ENCODE results near the gene ATP5F1D.

Gene ATP5F1D

DNA sequence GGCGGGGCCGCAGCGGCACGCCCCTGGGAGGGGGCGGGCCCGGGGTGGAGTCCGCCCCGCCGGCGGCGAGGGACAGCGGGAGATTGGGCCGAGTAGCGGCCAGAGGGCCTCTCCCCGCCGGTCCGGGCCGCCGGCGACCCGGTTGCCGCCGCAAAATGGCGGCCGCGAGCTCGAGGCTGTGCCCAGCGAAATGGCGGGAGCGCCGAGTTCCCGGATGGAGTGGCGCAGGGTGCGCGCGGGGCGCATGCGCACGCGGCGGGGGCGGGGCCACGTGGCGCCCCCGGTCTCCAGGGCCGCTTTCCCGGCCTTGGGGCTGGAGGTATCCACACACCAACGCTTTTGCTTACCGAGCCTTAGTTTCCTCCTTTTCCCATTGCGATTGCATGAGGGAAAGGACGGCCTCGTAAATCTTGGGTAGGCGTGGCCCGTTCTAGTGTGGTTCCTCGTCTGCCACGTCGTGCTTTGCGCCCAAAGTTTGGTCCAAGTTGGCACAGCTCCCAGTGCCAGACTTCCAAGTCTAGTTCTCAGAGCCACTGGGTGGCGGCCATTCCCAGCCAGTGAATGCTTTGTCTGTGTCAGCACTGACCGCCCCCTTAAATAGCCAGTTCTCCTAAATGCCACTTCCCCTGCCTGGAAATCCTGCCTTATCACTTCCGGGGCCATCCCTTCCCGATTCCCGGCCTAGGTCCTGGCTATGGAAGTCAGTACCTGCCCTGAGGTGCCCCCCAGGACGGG is 28.1 kb downstream of the ATP5F1D start:
- TF ChIP-seq, protein P1, sequence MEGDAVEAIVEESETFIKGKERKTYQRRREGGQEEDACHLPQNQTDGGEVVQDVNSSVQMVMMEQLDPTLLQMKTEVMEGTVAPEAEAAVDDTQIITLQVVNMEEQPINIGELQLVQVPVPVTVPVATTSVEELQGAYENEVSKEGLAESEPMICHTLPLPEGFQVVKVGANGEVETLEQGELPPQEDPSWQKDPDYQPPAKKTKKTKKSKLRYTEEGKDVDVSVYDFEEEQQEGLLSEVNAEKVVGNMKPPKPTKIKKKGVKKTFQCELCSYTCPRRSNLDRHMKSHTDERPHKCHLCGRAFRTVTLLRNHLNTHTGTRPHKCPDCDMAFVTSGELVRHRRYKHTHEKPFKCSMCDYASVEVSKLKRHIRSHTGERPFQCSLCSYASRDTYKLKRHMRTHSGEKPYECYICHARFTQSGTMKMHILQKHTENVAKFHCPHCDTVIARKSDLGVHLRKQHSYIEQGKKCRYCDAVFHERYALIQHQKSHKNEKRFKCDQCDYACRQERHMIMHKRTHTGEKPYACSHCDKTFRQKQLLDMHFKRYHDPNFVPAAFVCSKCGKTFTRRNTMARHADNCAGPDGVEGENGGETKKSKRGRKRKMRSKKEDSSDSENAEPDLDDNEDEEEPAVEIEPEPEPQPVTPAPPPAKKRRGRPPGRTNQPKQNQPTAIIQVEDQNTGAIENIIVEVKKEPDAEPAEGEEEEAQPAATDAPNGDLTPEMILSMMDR (IDR thresholded peaks at IDR 0.05; ENCODE audit: poor library complexity, severe bottlenecking): no peak
- Histone ChIP-seq H3K36me3 (ENCODE audit: low read depth) (peaks cover 48% of the 10 kb centered on the region), H3K4me3 (ENCODE audit: severe bottlenecking) (peak overlapping the region; percentile 82), H3K9me3 (ENCODE audit: severe bottlenecking) (no peaks in the 10 kb centered on the region), H3K27ac (ENCODE audit: poor library complexity, severe bottlenecking) (peak overlapping the region; percentile 97), H3K4me1 (ENCODE audit: insufficient read depth, poor library complexity, severe bottlenecking) (peaks cover 11% of the 10 kb centered on the region), H3K27me3 (ENCODE audit: insufficient read depth, poor library complexity, severe bottlenecking) (no peaks in the 10 kb centered on the region)
- ATAC-seq (ENCODE audit: low read depth) (peak; percentile 2; the same call in 2 of the 3 replicates), DNase-seq (ENCODE audit: low spot score) (no peak)

DNA sequence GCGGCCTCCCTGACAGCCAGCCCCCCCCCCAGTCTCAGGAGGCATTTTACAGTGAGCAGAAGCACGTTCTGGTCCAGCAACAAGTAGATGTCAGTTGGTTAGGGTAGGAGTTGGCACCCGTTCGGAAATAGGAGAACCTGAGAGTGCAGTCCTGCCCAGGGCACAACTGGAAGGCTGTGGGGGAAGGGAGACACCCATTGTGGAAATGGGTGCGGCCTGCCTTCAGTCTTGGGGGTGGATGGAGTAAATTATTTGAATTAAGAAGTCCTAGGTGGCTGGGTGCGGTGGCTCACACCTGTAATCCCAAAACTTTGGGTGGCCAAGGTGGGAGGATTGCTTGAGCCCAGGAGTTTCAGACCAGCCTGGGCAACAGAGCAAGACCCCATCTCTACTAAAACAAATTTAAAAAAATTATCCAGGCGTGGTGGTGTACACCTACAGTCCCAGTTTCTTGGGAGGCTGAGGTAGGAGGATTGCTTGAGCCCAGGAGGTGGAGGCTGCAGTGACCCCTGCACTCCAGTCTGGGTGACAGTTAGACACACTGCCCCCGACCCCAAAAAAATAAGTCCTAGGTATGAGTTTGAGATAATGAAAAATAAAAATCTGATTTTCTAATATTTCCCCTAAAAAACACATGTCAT is 28.8 kb downstream of the ATP5F1D start:
- ATAC-seq (ENCODE audit: low read depth): no peak
- peak overlapping the region; percentile 97 for H3K27ac ChIP-seq (ENCODE audit: poor library complexity, severe bottlenecking)
- no peaks in the 10 kb centered on the region for H3K27me3 ChIP-seq (ENCODE audit: insufficient read depth, poor library complexity, severe bottlenecking)
- H3K4me1 ChIP-seq (ENCODE audit: insufficient read depth, poor library complexity, severe bottlenecking): peaks cover 7% of the 10 kb centered on the region
- H3K4me3 ChIP-seq (ENCODE audit: severe bottlenecking): peak overlapping the region; percentile 82
- TF ChIP-seq, protein P1 (IDR thresholded peaks at IDR 0.05; ENCODE audit: poor library complexity, severe bottlenecking): no peak
- DNase-seq (ENCODE audit: low spot score): no peak
- H3K36me3 ChIP-seq (ENCODE audit: low read depth): peaks cover 52% of the 10 kb centered on the region
- no peaks in the 10 kb centered on the region for H3K9me3 ChIP-seq (ENCODE audit: severe bottlenecking)

DNA sequence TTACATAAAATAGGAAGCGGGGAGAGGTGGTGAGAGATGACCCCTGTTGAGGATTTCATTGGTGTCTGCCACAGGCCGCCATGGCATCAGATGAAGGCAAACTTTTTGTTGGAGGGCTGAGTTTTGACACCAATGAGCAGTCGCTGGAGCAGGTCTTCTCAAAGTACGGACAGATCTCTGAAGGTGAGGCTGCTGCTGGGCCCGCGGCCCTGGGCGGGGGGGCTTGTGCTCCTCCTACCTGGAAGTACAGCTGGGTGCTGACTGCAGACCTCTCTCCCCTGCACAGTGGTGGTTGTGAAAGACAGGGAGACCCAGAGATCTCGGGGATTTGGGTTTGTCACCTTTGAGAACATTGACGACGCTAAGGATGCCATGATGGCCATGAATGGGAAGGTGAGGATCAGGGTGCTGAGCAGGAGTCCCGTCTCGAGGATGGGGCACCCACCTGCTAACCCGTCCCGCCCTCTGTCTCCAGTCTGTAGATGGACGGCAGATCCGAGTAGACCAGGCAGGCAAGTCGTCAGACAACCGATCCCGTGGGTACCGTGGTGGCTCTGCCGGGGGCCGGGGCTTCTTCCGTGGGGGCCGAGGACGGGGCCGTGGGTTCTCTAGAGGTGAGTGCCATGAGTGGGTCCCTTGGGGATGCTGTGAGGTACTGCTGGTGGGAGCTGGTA is 29.4 kb downstream of the ATP5F1D start:
- no peaks in the 10 kb centered on the region for H3K27me3 ChIP-seq (ENCODE audit: insufficient read depth, poor library complexity, severe bottlenecking)
- no peak for DNase-seq (ENCODE audit: low spot score)
- H3K4me3 ChIP-seq (ENCODE audit: severe bottlenecking): no peak overlapping the region
- H3K36me3 ChIP-seq (ENCODE audit: low read depth): peaks cover 52% of the 10 kb centered on the region
- no peaks in the 10 kb centered on the region for H3K9me3 ChIP-seq (ENCODE audit: severe bottlenecking)
- H3K27ac ChIP-seq (ENCODE audit: poor library complexity, severe bottlenecking): peak overlapping the region; percentile 97
- H3K4me1 ChIP-seq (ENCODE audit: insufficient read depth, poor library complexity, severe bottlenecking): peaks cover 7% of the 10 kb centered on the region
- ATAC-seq (ENCODE audit: low read depth): no peak
- TF ChIP-seq, protein P1 (IDR thresholded peaks at IDR 0.05; ENCODE audit: poor library complexity, severe bottlenecking): no peak

DNA sequence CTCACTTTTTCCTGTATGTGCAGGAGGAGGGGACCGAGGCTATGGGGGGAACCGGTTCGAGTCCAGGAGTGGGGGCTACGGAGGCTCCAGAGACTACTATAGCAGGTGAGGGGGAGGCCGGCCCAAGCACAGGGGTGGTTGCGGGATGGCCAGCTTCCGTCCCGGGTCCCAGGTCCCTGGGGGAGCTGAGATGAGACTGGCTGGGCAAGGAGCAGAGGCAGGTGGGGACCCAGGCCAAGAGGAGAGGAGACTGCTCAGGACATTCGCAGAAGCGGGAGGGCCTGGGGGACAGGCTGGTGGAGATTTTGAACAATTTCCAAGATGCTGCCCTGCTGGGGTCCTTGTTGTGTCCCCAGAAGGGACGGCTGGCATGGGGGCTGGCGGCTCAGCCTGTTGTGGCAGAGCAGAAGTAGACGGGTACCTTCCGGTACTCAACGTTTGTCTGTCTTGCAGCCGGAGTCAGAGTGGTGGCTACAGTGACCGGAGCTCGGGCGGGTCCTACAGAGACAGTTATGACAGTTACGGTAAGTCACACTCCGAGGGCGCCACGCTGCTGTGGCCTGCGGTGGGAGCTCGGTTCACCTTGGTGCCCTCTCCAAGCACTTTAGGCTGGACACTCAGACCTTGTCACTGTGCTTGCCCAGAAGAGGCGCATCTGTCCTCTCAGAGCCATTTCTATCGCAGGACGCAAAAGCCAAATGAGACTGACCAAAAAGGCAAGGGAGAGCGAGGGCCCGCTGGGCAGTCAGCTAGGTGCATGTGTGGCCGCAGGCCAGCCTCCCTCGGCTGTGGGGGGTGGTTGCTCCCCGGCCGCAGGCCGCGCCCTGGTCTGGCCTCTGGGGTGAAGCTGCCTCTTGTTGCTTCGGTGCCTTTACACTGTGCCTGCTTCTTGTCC is 30.2 kb downstream of the ATP5F1D start:
- Histone ChIP-seq H3K27ac (ENCODE audit: poor library complexity, severe bottlenecking) (peak overlapping the region; percentile 97), H3K27me3 (ENCODE audit: insufficient read depth, poor library complexity, severe bottlenecking) (no peaks in the 10 kb centered on the region), H3K36me3 (ENCODE audit: low read depth) (peaks cover 52% of the 10 kb centered on the region), H3K4me1 (ENCODE audit: insufficient read depth, poor library complexity, severe bottlenecking) (peaks cover 7% of the 10 kb centered on the region), H3K9me3 (ENCODE audit: severe bottlenecking) (no peaks in the 10 kb centered on the region), H3K4me3 (ENCODE audit: severe bottlenecking) (no peak overlapping the region)
- DNase-seq (ENCODE audit: low spot score) (no peak), ATAC-seq (ENCODE audit: low read depth) (no peak)
- TF ChIP-seq, protein P1 (IDR thresholded peaks at IDR 0.05; ENCODE audit: poor library complexity, severe bottlenecking): no peak
